Measurements from ENCODE around the gene OPA1.

Gene OPA1

GRCh38 chr3:193589129-193589528 is 3.9 kb upstream of the OPA1 start:
- H3K4me3 ChIP-seq (ENCODE audit: low read depth, low read length) = no peak overlapping the region
- TF ChIP-seq CTCF (IDR thresholded peaks at IDR 0.05; ENCODE audit: low read depth, low read length) = no peak

- H3K4me3 ChIP-seq (ENCODE audit: low read depth, low read length) = no peak overlapping the region
- TF ChIP-seq CTCF (IDR thresholded peaks at IDR 0.05; ENCODE audit: low read depth, low read length) = no peak
These were observed 3.4 kb upstream of the OPA1 start for GRCh38 chr3:193589616-193590015.

GRCh38 chr3:193590088-193590856 is 2.7 kb upstream of the OPA1 start:
- TF ChIP-seq CTCF (IDR thresholded peaks at IDR 0.05; ENCODE audit: low read depth, low read length) = no peak
- no peak overlapping the region for H3K4me3 ChIP-seq (ENCODE audit: low read depth, low read length)

GRCh38 chr3:193593668-193594030 is 641 bp downstream of the OPA1 start:
- TF ChIP-seq CTCF (IDR thresholded peaks at IDR 0.05; ENCODE audit: low read depth, low read length) = no peak
- H3K4me3 ChIP-seq (ENCODE audit: low read depth, low read length) = peak overlapping the region; percentile 99

DNA sequence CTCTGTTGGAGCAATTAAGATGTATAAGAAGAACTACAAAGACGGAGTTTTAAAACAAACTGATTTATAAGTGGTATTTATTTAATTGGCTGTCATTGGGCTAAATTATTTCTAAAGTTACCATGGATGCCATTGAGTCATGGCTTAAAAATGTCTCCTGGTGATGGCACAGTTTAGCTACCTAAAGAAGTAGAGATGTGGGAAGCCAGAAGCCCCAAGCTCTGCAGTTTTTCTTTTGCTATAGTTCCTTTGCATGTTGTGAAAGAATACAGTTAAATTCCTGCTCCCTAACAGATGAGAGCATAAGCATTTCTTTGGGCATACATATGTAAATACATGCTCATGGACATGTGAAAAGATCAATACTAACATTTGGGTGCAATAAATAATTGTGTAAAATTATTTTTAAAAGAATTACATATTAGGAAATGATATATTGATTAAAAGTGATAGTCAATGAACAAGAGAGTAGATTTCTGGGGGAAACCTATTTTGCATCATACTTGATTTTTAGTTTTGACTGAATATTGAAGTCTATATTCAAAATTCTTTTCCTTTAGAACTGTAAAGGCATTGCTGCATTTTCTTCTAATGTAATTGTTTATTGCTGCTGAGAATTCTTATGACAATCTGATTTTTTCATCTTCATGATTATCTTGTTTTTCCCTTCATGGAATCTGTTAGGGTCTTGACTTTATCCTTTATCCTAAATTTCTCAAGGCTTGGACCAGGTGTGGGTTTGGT is 2.1 kb downstream of the OPA1 start:
- no peak for TF ChIP-seq CTCF (IDR thresholded peaks at IDR 0.05; ENCODE audit: low read depth, low read length)
- no peak overlapping the region for H3K4me3 ChIP-seq (ENCODE audit: low read depth, low read length)

DNA sequence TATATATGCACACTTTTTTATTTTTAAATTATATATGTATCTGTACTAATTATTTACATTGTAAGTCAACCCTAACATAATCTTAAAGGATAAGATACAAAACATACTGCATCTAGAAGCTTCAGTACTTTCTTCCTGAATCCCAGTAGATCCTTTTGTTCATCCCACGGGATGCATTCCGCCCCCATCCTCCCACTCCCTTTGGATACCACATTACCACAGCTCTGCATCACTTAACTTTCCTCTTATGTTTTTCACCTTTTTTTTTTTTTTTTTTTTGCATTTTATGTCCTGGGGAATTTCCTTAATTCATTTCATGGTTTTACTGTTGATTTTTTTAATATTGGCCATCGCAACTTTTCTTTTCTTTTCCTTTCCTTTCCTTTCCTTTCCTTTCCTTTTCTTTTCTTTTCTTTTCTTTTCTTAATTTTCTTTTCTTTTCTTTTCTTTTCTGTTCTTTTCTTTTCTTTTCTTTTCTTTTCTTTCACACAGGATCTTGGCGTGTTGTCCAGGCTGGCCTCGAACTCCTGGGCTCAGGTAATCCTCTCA is 3.0 kb downstream of the OPA1 start:
- TF ChIP-seq CTCF (IDR thresholded peaks at IDR 0.05; ENCODE audit: low read depth, low read length) = no peak

GRCh38 chr3:193598202-193598601 is 5.2 kb downstream of the OPA1 start:
- no peak overlapping the region for H3K4me3 ChIP-seq (ENCODE audit: low read depth, low read length)
- no peak for TF ChIP-seq CTCF (IDR thresholded peaks at IDR 0.05; ENCODE audit: low read depth, low read length)

More for the DNA sequence above, 3.0 kb downstream of the OPA1 start:
- no peak overlapping the region for H3K4me3 ChIP-seq (ENCODE audit: low read depth, low read length)
